ENCODE data around the gene SKIL.

Gene SKIL

DNA sequence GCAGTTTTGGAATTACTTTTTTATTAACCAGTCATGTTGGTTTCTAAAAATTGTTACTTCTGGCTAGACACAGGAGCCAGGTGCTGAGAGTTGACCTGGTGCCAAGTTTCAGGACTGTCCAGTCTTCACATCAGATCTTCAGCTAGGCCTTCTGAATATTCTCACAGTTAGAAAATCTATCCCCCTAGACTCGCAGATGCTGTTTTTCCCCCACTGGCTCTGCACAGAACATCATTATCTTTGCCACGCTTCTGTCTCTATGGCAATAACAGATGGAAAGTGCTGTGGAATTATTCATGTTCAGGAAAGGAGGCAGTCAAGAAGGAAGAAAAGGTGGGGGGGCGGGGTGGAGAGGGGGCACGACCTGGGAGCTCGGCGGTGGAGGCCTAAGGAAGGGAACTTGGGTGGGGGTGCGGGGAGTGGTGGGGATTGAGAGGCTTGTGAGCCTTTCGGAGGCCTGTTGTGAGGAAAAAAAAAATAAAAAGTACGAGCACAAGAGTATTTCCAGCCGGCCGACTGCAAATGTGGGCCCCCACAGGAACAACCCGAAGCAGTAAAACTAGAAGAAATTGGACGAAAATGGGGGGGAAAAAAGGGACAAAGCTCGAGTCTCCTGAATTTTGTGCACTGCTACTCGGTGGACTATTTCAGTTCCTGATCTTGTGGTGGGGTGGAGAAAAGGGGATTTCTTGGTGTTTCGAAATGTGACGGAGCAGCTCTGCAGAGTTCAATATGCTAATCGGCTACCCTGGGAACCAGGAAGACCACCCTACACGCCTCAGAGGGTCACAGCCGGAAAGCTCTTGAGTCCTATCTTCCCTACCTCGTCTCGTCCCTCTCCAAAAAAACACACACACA, 1.5 kb upstream of the SKIL start:
- TF ChIP-seq, protein P1, sequence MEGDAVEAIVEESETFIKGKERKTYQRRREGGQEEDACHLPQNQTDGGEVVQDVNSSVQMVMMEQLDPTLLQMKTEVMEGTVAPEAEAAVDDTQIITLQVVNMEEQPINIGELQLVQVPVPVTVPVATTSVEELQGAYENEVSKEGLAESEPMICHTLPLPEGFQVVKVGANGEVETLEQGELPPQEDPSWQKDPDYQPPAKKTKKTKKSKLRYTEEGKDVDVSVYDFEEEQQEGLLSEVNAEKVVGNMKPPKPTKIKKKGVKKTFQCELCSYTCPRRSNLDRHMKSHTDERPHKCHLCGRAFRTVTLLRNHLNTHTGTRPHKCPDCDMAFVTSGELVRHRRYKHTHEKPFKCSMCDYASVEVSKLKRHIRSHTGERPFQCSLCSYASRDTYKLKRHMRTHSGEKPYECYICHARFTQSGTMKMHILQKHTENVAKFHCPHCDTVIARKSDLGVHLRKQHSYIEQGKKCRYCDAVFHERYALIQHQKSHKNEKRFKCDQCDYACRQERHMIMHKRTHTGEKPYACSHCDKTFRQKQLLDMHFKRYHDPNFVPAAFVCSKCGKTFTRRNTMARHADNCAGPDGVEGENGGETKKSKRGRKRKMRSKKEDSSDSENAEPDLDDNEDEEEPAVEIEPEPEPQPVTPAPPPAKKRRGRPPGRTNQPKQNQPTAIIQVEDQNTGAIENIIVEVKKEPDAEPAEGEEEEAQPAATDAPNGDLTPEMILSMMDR (IDR thresholded peaks at IDR 0.05), result no peak
- peak overlapping the region; percentile 98 for H3K27ac ChIP-seq
- H3K9me3 ChIP-seq (ENCODE audit: control insufficient read depth, low read length), result no peaks in the 10 kb centered on the region
- no peaks in the 10 kb centered on the region for H3K79me2 ChIP-seq
- peak overlapping the region; percentile 89 for H3K4me2 ChIP-seq (ENCODE audit: low read length)
- peak overlapping the region; percentile 97 for H2AFZ ChIP-seq
- no peaks in the 10 kb centered on the region for H3K36me3 ChIP-seq (ENCODE audit: control insufficient read depth, insufficient read depth, low read length)
- H3K4me3 ChIP-seq (ENCODE audit: low read depth, low read length), result peak overlapping the region; percentile 66
- peak overlapping the region; percentile 46 for H3K9ac ChIP-seq
- no peaks in the 10 kb centered on the region for H3K27me3 ChIP-seq (ENCODE audit: control insufficient read depth, insufficient read depth, low read length)
- H3K4me1 ChIP-seq, result peaks cover 10% of the 10 kb centered on the region

DNA sequence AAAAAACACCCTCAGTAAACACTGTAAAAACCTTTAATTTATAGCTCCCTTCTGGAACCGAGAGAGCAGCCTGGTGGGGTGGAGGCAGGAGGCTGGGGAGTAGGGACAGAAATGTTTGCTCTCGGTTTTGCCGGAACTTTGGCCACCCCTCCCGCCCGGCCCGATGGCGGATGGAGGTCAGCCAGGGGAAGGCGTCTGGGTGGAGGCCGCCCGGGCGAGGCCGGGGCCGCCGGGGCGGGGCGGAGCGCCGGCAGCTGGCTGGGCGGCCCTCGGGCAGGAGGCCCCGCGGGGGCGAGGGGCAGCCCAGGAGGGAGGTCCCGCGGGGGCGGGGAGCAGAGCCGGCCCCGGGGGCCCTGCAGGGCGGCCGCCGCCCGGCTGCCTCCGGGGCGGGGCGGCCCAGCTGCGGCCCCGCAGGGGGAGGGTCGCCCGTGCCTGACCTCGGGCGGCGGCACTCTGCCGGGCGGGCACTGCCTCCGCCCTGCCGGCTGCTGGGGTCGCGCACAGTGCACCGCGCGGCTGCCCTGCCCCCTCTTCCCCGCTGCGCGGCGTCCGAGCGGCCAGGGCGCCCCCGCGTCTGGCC, 829 bp upstream of the SKIL start:
- Histone ChIP-seq H3K36me3 (ENCODE audit: control insufficient read depth, insufficient read depth, low read length) (no peaks in the 10 kb centered on the region), H3K4me3 (ENCODE audit: low read depth, low read length) (peak overlapping the region; percentile 66), H3K27me3 (ENCODE audit: control insufficient read depth, insufficient read depth, low read length) (no peaks in the 10 kb centered on the region), H3K9ac (peak overlapping the region; percentile 46), H3K27ac (peak overlapping the region; percentile 98), H3K79me2 (no peaks in the 10 kb centered on the region), H3K9me3 (ENCODE audit: control insufficient read depth, low read length) (no peaks in the 10 kb centered on the region), H2AFZ (peak overlapping the region; percentile 97), H3K4me2 (ENCODE audit: low read length) (peak overlapping the region; percentile 89), H3K4me1 (peaks cover 10% of the 10 kb centered on the region)
- TF ChIP-seq, protein P1 (IDR thresholded peaks at IDR 0.05), result no peak

DNA sequence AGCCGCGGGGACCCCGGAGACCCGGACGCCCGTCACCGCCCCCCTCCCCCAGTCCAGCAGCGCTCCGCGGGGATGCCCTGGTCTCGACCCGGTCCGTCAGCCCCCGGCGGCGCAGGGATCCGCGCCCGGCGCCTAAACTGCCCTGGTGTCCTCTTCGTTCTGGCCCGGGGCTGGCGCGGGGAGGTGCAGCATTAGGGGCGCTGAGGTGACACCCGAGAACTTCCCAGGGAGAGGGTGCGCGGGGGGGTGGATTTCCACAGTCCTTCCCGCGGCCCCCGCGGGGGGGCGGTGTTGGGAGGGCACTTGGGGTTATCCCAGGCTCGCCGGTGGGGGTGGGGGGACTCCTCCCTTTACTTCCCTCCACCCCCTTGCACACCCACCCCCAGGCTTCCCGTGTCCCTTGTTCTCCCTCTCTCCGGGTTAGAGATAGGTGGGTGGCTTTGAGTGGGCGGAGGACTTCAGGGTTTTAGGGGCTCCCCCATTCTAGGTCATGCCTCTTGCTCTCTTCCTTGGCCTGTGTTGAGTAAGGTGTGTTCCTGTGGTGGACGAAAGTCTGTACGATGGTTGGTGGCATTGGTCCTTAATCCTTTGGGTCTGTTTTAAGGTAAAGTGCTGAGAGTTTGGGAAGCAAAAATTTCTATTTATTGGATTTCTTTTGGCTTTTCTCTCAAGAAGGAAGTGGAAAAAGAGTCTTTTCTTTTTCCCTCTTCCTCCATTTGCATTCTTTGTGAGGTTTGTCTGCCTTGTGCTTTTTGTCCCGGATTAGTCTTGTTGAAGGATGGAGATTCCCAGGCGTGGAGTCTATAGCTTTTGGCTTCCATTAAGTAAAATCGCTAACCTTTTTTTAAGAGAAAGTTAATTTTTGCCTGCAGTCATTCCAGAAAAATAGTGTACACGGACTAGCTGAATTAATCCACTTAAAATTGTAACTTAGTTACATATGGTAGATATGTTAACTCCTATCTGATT, 811 bp downstream of the SKIL start:
- Histone ChIP-seq H2AFZ (peak overlapping the region; percentile 89), H3K4me1 (peaks cover 10% of the 10 kb centered on the region)
- TF ChIP-seq, protein P1 (IDR thresholded peaks at IDR 0.05), result peak; percentile 37

DNA sequence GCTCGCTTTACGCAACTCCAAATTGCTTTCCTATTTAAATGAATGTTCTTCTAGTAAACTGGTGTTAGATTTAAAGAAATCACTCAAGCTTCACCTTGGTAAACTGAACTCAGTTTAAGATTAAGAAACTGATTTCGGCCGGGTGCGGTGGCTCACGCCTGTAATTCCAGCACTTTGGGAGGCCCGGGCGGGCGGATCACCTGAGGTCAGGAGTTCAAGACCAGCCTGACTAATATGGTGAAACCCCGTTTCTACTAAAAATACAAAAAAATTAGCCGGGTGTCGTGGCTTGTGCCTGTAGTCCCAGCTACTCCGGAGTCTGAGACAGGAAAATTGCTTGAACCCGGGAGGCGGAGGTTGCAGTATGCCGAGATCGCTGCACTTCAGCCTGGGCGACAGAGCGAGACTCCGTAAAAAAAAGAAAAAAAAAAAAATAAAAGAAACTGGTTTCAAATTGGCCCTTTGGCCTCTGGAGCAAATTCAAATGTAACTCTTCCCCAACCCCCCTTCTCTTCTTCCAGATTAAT, 1.7 kb downstream of the SKIL start:
- H3K79me2 ChIP-seq, result no peaks in the 10 kb centered on the region
- no peak overlapping the region for H3K27ac ChIP-seq
- H3K4me2 ChIP-seq (ENCODE audit: low read length), result no peak overlapping the region
- no peak overlapping the region for H3K4me3 ChIP-seq (ENCODE audit: low read depth, low read length)
- peaks cover 10% of the 10 kb centered on the region for H3K4me1 ChIP-seq
- no peak overlapping the region for H2AFZ ChIP-seq
- H3K36me3 ChIP-seq (ENCODE audit: control insufficient read depth, insufficient read depth, low read length), result no peaks in the 10 kb centered on the region
- H3K9me3 ChIP-seq (ENCODE audit: control insufficient read depth, low read length), result no peaks in the 10 kb centered on the region
- no peak overlapping the region for H3K9ac ChIP-seq
- TF ChIP-seq, protein P1 (IDR thresholded peaks at IDR 0.05), result no peak
- H3K27me3 ChIP-seq (ENCODE audit: control insufficient read depth, insufficient read depth, low read length), result no peaks in the 10 kb centered on the region

More for the DNA sequence above, 811 bp downstream of the SKIL start:
- H3K36me3 ChIP-seq (ENCODE audit: control insufficient read depth, insufficient read depth, low read length), result no peaks in the 10 kb centered on the region
- no peaks in the 10 kb centered on the region for H3K9me3 ChIP-seq (ENCODE audit: control insufficient read depth, low read length)
- no peaks in the 10 kb centered on the region for H3K79me2 ChIP-seq
- H3K27me3 ChIP-seq (ENCODE audit: control insufficient read depth, insufficient read depth, low read length), result no peaks in the 10 kb centered on the region
- H3K4me3 ChIP-seq (ENCODE audit: low read depth, low read length), result peak overlapping the region; percentile 81
- H3K4me2 ChIP-seq (ENCODE audit: low read length), result peak overlapping the region; percentile 73
- peak overlapping the region; percentile 92 for H3K27ac ChIP-seq
- H3K9ac ChIP-seq, result peak overlapping the region; percentile 85

Measured in parathyroid adenoma (tissue), 2 donors.